Stimulated activated CD4-positive, alpha-beta T cell treated with anti-CD3 and anti-CD28 coated beads, Interleukin-2, amount 100 ng/mL, for 4 hours (primary cell): ENCODE results near the gene CYP21A2.
"Not testable (repeated sequence)": the region's sequence is repeated elsewhere in the genome, so short reads cannot be mapped to it uniquely, and the experiment has no call there.

Experiments
- DNase-seq: peaks from one replicate; pipeline ENCODE4 v3.0.0-alpha.2; 2020; ENCODE audit warnings: low read depth

Gene CYP21A2

GRCh38 chr6:32035283-32036013 is 2.8 kb upstream of the CYP21A2 start:
- not testable (repeated sequence) for DNase-seq

DNA sequence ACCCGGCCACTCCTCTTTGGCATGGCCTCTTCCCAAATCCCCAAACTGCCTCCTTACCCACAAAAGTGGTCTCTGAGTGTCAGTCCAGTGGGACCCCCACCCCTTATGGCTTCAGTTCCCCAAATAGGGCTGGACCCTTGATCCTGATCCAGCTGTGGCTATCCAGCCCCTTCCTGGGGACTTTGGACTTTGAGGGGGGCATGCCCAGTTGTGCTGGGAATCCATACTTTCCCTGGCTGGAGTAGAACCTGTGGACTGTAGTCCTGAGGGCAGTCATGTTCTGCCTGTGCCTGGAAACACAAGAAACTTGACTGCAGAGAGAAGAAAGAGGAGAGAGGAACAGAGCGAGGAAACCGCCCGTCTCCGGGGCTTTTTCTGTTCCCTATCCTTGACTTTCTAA is 1.1 kb upstream of the CYP21A2 start:
- DNase-seq = not testable (repeated sequence)

GRCh38 chr6:32038878-32039277 is 663 bp downstream of the CYP21A2 start:
- DNase-seq = not testable (repeated sequence)

DNA sequence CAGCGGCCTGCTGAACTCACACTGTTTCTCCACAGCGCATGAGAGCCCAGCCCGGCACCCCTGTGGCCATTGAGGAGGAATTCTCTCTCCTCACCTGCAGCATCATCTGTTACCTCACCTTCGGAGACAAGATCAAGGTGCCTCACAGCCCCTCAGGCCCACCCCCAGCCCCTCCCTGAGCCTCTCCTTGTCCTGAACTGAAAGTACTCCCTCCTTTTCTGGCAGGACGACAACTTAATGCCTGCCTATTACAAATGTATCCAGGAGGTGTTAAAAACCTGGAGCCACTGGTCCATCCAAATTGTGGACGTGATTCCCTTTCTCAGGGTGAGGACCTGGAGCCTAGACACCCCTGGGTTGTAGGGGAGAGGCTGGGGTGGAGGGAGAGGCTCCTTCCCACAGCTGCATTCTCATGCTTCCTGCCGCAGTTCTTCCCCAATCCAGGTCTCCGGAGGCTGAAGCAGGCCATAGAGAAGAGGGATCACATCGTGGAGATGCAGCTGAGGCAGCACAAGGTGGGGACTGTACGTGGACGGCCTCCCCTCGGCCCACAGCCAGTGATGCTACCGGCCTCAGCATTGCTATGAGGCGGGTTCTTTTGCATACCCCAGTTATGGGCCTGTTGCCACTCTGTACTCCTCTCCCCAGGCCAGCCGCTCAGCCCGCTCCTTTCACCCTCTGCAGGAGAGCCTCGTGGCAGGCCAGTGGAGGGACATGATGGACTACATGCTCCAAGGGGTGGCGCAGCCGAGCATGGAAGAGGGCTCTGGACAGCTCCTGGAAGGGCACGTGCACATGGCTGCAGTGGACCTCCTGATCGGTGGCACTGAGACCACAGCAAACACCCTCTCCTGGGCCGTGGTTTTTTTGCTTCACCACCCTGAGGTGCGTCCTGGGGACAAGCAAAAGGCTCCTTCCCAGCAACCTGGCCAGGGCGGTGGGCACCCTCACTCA is 1.4 kb downstream of the CYP21A2 start:
- DNase-seq = not testable (repeated sequence)

DNA sequence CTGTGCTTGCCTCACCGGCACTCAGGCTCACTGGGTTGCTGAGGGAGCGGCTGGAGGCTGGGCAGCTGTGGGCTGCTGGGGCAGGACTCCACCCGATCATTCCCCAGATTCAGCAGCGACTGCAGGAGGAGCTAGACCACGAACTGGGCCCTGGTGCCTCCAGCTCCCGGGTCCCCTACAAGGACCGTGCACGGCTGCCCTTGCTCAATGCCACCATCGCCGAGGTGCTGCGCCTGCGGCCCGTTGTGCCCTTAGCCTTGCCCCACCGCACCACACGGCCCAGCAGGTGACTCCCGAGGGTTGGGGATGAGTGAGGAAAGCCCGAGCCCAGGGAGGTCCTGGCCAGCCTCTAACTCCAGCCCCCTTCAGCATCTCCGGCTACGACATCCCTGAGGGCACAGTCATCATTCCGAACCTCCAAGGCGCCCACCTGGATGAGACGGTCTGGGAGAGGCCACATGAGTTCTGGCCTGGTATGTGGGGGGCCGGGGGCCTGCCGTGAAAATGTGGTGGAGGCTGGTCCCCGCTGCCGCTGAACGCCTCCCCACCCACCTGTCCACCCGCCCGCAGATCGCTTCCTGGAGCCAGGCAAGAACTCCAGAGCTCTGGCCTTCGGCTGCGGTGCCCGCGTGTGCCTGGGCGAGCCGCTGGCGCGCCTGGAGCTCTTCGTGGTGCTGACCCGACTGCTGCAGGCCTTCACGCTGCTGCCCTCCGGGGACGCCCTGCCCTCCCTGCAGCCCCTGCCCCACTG is 2.3 kb downstream of the CYP21A2 start:
- DNase-seq = not testable (repeated sequence)

- not testable (repeated sequence) for DNase-seq
Measured at GRCh38 chr6:32041050-32041321, 2.8 kb downstream of the CYP21A2 start.

- not testable (repeated sequence) for DNase-seq
Measured at GRCh38 chr6:32041385-32041784, 3.2 kb downstream of the CYP21A2 start.

DNA sequence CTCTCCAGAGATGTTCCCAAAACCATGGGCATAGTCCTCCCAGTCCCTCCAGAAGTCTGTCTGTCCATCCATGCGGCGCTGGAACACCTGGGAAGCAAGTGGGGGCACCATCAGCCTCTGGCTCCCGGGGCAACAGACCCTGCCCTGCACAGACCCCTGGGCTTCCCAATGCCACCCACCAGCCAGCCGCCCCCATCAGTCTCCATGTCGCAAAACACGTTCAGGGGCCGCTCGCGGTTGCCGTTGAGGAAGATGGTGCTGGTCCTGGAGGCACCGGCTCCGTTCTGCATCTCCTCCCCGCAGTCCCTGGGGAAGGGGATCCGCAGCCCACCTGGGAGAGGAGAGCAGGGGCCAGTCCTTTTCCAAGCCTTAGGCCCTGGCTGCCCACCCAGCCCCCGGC is 4.1 kb downstream of the CYP21A2 start:
- not testable (repeated sequence) for DNase-seq

DNA sequence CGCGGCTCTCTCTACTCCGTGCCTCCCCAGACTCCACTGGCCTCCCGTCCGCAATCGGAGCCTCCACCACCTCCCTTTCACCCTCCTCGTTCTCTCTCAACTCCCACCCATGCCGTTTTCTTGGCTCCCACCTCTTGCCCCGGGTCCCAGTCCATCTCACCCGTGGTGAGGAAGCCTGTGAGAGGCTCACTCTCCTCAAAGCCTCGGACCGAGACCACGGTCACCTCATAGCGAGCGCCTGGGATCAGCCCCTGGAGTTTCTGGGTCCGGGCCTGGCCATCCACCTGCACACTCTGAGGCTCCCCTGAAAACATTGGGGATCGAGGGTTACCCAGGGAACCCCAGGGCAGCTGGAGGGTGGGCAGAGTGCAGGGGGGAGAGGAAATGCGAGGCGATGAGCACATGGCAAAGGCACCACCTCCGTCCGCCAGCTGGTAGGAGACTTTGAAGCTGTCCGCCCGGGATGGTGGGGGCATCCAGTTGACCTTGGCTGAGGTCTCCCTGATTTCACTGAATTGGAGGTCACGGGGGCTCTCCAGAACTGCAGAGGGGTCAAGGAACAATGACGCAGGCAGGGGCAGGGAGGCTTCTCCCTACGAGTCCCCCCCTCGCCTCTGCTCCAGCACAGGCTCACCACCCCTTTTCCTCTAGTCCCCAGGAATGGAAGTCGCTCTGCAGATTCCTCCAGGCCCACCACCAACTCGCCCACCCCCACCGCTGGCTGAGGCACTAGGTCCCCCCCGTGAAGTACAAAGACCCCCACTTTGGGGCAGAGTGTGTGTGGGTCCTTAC is 5.6 kb downstream of the CYP21A2 start:
- DNase-seq = not testable (repeated sequence)

DNA sequence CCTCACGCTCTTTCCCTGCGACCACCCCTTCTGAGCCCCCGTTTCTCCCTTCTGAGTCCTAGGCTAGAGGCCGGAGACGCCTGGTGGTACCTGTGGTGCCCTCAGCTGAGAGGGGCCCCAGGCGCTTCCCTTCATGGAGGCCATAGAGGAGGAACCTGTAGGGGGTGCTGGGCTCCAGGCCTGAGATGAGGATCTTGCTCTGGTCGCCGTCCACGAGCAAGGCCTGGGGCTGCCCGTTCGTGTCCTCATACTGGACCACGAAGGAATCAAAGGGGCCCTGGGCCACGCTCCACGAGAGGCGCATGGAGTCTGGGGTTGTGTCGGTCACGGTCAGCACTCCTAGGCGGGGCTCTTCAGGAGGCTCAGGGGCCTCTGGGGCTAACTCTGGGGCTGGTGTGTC is 6.7 kb downstream of the CYP21A2 start:
- not testable (repeated sequence) for DNase-seq

GRCh38 chr6:32045811-32046449 is 7.7 kb downstream of the CYP21A2 start:
- no peak for DNase-seq

DNA sequence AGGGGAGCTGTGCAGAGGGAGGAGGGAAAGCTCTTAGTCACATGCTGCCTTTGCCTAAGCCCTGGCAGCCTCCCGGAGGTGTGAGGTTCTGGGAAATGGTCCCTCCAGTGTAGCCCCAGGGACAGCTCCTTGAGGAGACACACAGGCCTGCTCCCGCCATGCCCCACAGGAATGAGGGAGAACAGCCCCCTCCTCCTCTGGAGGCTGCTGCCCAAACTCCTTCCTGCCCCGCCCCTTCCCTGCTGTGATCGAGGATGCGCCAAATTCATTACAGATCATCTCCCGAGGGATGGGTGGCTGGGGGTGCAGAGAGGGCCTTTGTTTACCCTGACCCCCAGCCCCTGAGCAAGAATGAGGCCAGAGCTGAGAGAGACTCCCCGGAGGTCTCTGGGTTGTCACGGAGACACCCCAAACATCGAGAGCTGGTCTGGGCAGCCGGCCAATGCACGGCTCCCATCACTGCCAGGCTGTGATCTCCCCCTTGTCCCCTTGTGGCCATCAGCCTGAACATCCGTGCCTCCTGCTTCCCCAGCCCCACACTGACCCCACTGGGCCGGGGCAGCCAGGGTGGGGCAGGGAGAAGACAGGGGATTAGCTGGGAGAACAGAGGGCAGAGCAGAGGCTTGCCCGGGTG is 8.4 kb downstream of the CYP21A2 start:
- no peak for DNase-seq

GRCh38 chr6:32047084-32047478 is 8.9 kb downstream of the CYP21A2 start:
- DNase-seq = no peak

DNA sequence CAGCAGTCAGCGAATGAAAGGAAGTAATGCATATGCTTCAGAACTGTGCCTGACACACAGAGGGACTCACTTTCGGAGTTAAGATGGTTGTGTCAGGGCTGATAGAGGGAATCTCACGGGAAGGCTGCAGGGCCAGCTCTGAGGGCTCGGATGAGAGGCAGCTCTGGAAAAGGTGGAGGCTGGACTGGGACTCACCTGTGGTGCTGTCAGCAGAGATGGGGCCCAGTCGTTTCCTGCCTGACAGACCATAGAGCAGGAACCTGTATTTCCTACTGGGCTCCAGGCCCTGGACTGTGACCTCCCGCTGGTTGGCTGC is 9.3 kb downstream of the CYP21A2 start:
- no peak for DNase-seq

DNA sequence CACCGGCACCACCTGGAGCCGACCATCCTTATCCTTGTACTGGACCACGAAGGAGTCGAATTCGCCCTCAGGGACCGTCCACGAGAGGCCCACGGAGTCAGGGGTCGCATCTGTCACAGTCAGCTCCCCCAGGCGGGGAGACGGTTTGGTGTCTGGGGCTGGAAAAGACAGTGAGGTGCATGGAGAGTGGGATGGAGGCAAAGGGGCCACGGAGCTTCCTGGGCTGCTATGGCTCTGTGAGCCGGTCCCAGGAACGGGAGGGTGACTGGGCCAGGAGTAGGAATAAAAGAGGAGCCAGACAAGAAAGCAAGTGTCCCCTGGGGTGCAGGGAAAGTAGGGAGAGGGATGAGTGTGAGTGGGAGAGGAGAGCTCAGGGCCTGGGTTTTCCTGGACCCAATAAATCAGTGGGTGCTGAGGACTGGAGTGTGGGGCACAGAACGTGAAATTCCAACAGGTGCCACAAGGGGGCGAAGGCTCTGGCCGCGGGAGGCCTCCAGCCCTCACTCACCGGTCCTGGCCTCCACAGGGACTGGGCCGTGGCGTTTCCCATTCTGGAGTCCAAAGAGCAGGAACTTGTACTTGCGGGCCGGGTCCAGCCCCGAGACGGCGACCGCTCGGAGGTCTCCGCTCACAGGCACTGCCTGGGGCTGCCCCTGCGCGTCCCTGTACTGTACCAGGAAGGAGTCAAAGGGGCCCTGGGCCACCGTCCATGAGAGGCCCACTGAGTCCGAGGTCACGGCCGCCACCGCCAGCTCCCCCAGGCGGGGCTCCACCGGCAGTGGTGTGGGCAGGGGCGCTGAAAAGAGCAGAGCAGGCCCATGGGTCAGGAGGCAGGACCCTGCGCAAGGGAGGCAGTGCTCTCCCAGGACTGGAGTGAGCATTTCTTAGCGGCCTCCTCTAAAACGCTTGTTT is 9.9 kb downstream of the CYP21A2 start:
- DNase-seq = peak; percentile 32

GRCh38 chr6:32049149-32049548 is 10.9 kb downstream of the CYP21A2 start:
- not testable (repeated sequence) for DNase-seq

GRCh38 chr6:32049736-32050135 is 11.5 kb downstream of the CYP21A2 start:
- DNase-seq = not testable (repeated sequence)

- DNase-seq = no peak
Measured at GRCh38 chr6:32050562-32050961, 12.3 kb downstream of the CYP21A2 start.

DNA sequence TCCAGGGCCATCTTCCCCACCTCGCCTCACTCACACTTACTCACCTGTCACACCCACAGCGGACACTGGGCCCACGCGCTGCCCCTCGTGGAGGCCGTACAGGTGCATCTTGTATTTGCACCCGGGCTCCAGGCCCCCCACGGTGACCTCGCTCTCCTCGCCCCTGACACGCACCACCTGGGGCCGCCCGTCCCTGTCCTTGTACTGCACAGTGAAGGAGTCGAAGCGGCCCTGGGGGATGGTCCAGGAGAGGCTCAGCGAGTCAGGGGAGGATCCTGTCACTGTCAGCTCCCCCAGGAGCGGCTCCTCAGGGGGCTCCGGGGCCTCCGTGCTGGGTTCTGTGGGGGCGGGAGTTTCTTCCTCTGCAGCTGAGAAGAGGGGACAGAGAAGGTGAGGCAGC is 14.4 kb downstream of the CYP21A2 start:
- not testable (repeated sequence) for DNase-seq

DNA sequence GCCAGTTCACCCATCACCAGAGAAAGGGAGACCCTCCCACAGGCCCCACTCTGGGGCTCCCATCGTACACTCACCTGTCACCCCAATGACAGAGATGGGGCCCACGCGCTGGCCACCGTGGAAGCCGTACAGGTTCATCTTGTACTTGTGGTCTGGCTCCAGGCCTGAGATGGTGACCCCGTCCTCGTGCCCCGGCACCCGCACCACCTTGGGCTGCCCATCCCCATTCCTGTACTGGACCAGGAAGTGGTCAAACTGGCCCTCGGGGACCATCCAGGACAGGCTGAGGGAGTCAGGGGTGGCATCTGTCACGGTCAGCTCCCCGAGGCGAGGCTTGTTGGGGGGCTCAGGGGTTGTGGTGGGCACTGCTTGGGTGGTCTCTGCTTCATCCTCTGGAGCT is 15.1 kb downstream of the CYP21A2 start:
- not testable (repeated sequence) for DNase-seq
